CD4-positive, alpha-beta memory T cell (primary cell): ENCODE measurements around the gene PPP1R10. TPM values are rescaled to one million over a fixed set of nuclear protein-coding genes. Genes with fewer than 3 reads are reported as not detected.

Experiments
- CTCF ChIA-PET: fragments of 350-600 bp; sonication (Branson Sonifier 250); formaldehyde crosslinking; loops from one replicate; lab custom pipeline; 2021; ENCODE audit warnings: inconsistent platforms; ENCODE audit not compliant: partially characterized antibody; lab: Charles Lee
- POLR2A ChIA-PET: fragments of 350-600 bp; sonication (Branson Sonifier 250); formaldehyde crosslinking; loops from one replicate; lab custom pipeline; 2021; ENCODE audit not compliant: partially characterized antibody; lab: Charles Lee
- DNase-seq, 5 donors: peaks; one replicate each; pipeline versions ENCODE4 v3.0.0 to v3.0.0-alpha.2; 2020 to 2022; ENCODE audit warnings: mixed read lengths in 1 of 5
- H3K27ac ChIP-seq: one replicate; pipeline ENCODE4 v1.7.0; 2013; ENCODE audit warnings: low read depth, low read length
- H3K27me3 ChIP-seq: 2 replicates; pipeline ENCODE4 v1.7.0; 2013; ENCODE audit warnings: mild to moderate bottlenecking, low read length, moderate library complexity; ENCODE audit not compliant: insufficient read depth
- H3K36me3 ChIP-seq: 2 replicates; pipeline ENCODE4 v1.7.0; 2013; ENCODE audit warnings: mild to moderate bottlenecking, low read length, moderate library complexity; ENCODE audit not compliant: insufficient read depth
- H3K4me1 ChIP-seq: 2 replicates; pipeline ENCODE4 v1.7.0; 2013; ENCODE audit warnings: mild to moderate bottlenecking, low read length, moderate library complexity; ENCODE audit not compliant: insufficient read depth
- H3K4me3 ChIP-seq, 2 donors: one replicate each; pipeline ENCODE4 v1.7.0; 2013; ENCODE audit warnings: low read length in 2 of 2, mild to moderate bottlenecking in 1 of 2
- H3K9me3 ChIP-seq, 2 donors: one replicate each; pipeline ENCODE4 v1.7.0; 2013; ENCODE audit warnings: low read length in 2 of 2, control low read depth in 1 of 2; ENCODE audit not compliant: control insufficient read depth in 1 of 2
- H3K27ac Mint-ChIP-seq, 7 donors: one replicate each; pipeline ENCODE4 v1.8.0; 2020 to 2021; ENCODE audit warnings: mixed read lengths in 7 of 7, mild to moderate bottlenecking in 6 of 7, inconsistent platforms in 3 of 7, moderate library complexity in 3 of 7
- H3K27me3 Mint-ChIP-seq, 2 donors: one replicate each; pipeline ENCODE4 v1.8.0; 2020 to 2021; ENCODE audit warnings: mixed read lengths in 2 of 2
- H3K36me3 Mint-ChIP-seq, 2 donors: one replicate each; pipeline ENCODE4 v1.8.0; 2020 to 2021; ENCODE audit warnings: mixed read lengths in 2 of 2, inconsistent platforms in 1 of 2, mild to moderate bottlenecking in 1 of 2
- H3K4me1 Mint-ChIP-seq, 4 donors: one replicate each; pipeline ENCODE4 v1.8.0; 2020 to 2021; ENCODE audit warnings: mixed read lengths in 4 of 4, mild to moderate bottlenecking in 1 of 4
- H3K4me3 Mint-ChIP-seq, 8 donors: one replicate each; pipeline ENCODE4 v1.8.0; 2020 to 2021; ENCODE audit warnings: mixed read lengths in 8 of 8, mild to moderate bottlenecking in 7 of 8, moderate library complexity in 6 of 8, inconsistent platforms in 3 of 8
- H3K9me3 Mint-ChIP-seq, 8 donors: one replicate each; pipeline ENCODE4 v1.8.0; 2020 to 2021; ENCODE audit warnings: mixed read lengths in 8 of 8, mild to moderate bottlenecking in 5 of 8, inconsistent platforms in 3 of 8, moderate library complexity in 1 of 8
- intact Hi-C: fragments of 100-400 bp; cut with micrococcal nuclease; formaldehyde crosslinking; loops from one replicate; pipeline ENCODE4 v1.15.1; 2023
- polyA plus RNA-seq, 2 donors: library from polyadenylated mRNA; unstranded; fragments of 300-500 nt; fragmentation: Illumina TruSeq; gene quantifications; one replicate each; pipeline ENCODE4 v1.2.3, GENCODE V29; 2021
- total RNA-seq, 2 experiments: library from RNA; stranded (reverse); gene quantifications; one replicate each; pipeline ENCODE4 v1.2.3, GENCODE V29; 2021

PPP1R10 gene
- total and polyA plus RNA-seq, 4 experiments from 2014 or later: 8.5 to 231 (median 127) TPM

GRCh38 chr6:30612687-30613248, 4.3 kb downstream of the PPP1R10 start:
- Mint-ChIP-seq H3K27me3 (peaks cover 0 to 1% of the 10 kb centered on the region in 2 donors), H3K9me3 (peaks cover 0 to 19% (median 2%) of the 10 kb centered on the region in 8 donors), H3K4me3 (peak overlapping the region in 3 of 8 donors; percentile 6 to 100 (median 8)), H3K36me3 (peaks cover 40 to 57% of the 10 kb centered on the region in 2 donors), H3K4me1 (peaks cover 44 to 82% (median 55%) of the 10 kb centered on the region in 4 donors), H3K27ac (peak overlapping the region; percentile 69 to 100 (median 86))
- CTCF ChIA-PET: interaction anchor here (0.6 to 4.8 kb wide), 17 partner anchors 8 to 1005 kb away, joined by 3 to 34 read pairs (median 4); partner anchors contain the start of genes DHX16 and MDC1
- POLR2A ChIA-PET: interaction anchor here (0.6 to 5.0 kb wide), 35 partner anchors 8 to 162 kb away, joined by 3 to 132 read pairs (median 5); partner anchors contain the start of genes ABCF1, ATAT1, C6orf136 and DHX16
- no peak for DNase-seq
- Histone ChIP-seq H3K9me3 (no peaks in the 10 kb centered on the region), H3K4me1 (peaks cover 63% of the 10 kb centered on the region), H3K27ac (peak overlapping the region; percentile 94), H3K36me3 (peaks cover 31% of the 10 kb centered on the region), H3K27me3 (no peaks in the 10 kb centered on the region), H3K4me3 (no peak overlapping the region)
- intact Hi-C loops: no loop called here

- no peak for DNase-seq
- Histone ChIP-seq H3K27me3 (no peaks in the 10 kb centered on the region), H3K36me3 (peaks cover 37% of the 10 kb centered on the region), H3K27ac (peak overlapping the region; percentile 32), H3K9me3 (no peaks in the 10 kb centered on the region), H3K4me1 (peaks cover 67% of the 10 kb centered on the region), H3K4me3 (no peak overlapping the region)
- Mint-ChIP-seq H3K27ac (peak overlapping the region; percentile 77 to 100 (median 85)), H3K27me3 (peaks cover 0 to 1% of the 10 kb centered on the region in 2 donors), H3K36me3 (peaks cover 45 to 58% of the 10 kb centered on the region in 2 donors), H3K4me1 (peaks cover 47 to 82% (median 59%) of the 10 kb centered on the region in 4 donors), H3K9me3 (peaks cover 0 to 16% (median 1%) of the 10 kb centered on the region in 8 donors), H3K4me3 (peak overlapping the region in 2 of 8 donors; percentile 2 to 17)
- POLR2A ChIA-PET: interaction anchor here (0.6 to 5.0 kb wide), 21 partner anchors 14 to 161 kb away, joined by 3 to 132 read pairs (median 8); partner anchors contain the start of genes ABCF1, ATAT1, C6orf136 and DHX16
- intact Hi-C loops: no loop called here
- CTCF ChIA-PET: interaction anchor here (0.8 to 4.8 kb wide), 9 partner anchors 7 to 210 kb away, joined by 3 to 34 read pairs (median 22); no protein-coding TSS in a partner anchor
These were observed 4.8 kb downstream of the PPP1R10 start for GRCh38 chr6:30612213-30612612.

GRCh38 chr6:30611856-30612194, 5.2 kb downstream of the PPP1R10 start:
- Histone ChIP-seq H3K27me3 (no peaks in the 10 kb centered on the region), H3K36me3 (peaks cover 39% of the 10 kb centered on the region), H3K27ac (peak overlapping the region; percentile 32), H3K4me1 (peaks cover 70% of the 10 kb centered on the region), H3K9me3 (no peaks in the 10 kb centered on the region), H3K4me3 (no peak overlapping the region)
- intact Hi-C loops: no loop called here
- POLR2A ChIA-PET: interaction anchor here (0.9 to 5.0 kb wide), 14 partner anchors 14 to 148 kb away, joined by 3 to 132 read pairs (median 35); partner anchors contain the start of genes ATAT1, GNL1, MDC1 and PPP1R18
- H3K27ac Mint-ChIP-seq: peak overlapping the region; percentile 77 to 100 (median 85)
- H3K4me1 Mint-ChIP-seq: peaks cover 47 to 78% (median 59%) of the 10 kb centered on the region in 4 donors
- H3K36me3 Mint-ChIP-seq: peaks cover 42 to 57% of the 10 kb centered on the region in 2 donors
- peak overlapping the region in 4 of 8 donors; percentile 2 to 33 (median 20) for H3K4me3 Mint-ChIP-seq
- peaks cover 0 to 12% (median 0%) of the 10 kb centered on the region in 8 donors for H3K9me3 Mint-ChIP-seq
- H3K27me3 Mint-ChIP-seq: no peaks in the 10 kb centered on the region
- CTCF ChIA-PET: interaction anchor here (0.8 to 4.8 kb wide), 6 partner anchors 14 to 130 kb away, joined by 3 to 34 read pairs (median 28); no protein-coding TSS in a partner anchor
- DNase-seq: no peak

GRCh38 chr6:30611150-30611855, 5.7 kb downstream of the PPP1R10 start:
- Histone ChIP-seq H3K36me3 (peaks cover 39% of the 10 kb centered on the region), H3K4me1 (peaks cover 70% of the 10 kb centered on the region), H3K4me3 (no peak overlapping the region), H3K27ac (peak overlapping the region; percentile 32), H3K27me3 (no peaks in the 10 kb centered on the region), H3K9me3 (no peaks in the 10 kb centered on the region)
- no peak for DNase-seq
- H3K9me3 Mint-ChIP-seq: peaks cover 0 to 6% (median 0%) of the 10 kb centered on the region in 8 donors
- ChIA-PET CTCF (interaction anchor here (0.8 to 4.8 kb wide), 11 partner anchors 13 to 129 kb away, joined by 3 to 33 read pairs (median 9); no protein-coding TSS in a partner anchor), POLR2A (interaction anchor here (0.9 to 5.0 kb wide), 18 partner anchors 12 to 148 kb away, joined by 3 to 102 read pairs (median 6); partner anchors contain the start of genes ABCF1, GNL1, MDC1 and PRR3)
- peak overlapping the region in 2 of 8 donors; percentile 23 to 33 for H3K4me3 Mint-ChIP-seq
- no peaks in the 10 kb centered on the region for H3K27me3 Mint-ChIP-seq
- peak overlapping the region; percentile 77 to 100 (median 85) for H3K27ac Mint-ChIP-seq
- H3K4me1 Mint-ChIP-seq: peaks cover 50 to 78% (median 63%) of the 10 kb centered on the region in 4 donors
- intact Hi-C loops: no loop called here
- peaks cover 42 to 57% of the 10 kb centered on the region in 2 donors for H3K36me3 Mint-ChIP-seq

- intact Hi-C loops: no loop called here
- ChIA-PET POLR2A (interaction anchor here (1.0 to 2.0 kb wide), 11 partner anchors 11 to 147 kb away, joined by 3 to 25 read pairs (median 4); partner anchors contain the start of genes ABCF1 and PRR3), CTCF (interaction anchor here (1.0 to 2.0 kb wide), 9 partner anchors 12 to 200 kb away, joined by 3 to 13 read pairs (median 6); no protein-coding TSS in a partner anchor)
- Mint-ChIP-seq H3K36me3 (peaks cover 39 to 54% of the 10 kb centered on the region in 2 donors), H3K27ac (peak overlapping the region; percentile 70 to 100 (median 86)), H3K4me1 (peaks cover 52 to 77% (median 66%) of the 10 kb centered on the region in 4 donors), H3K27me3 (no peaks in the 10 kb centered on the region), H3K4me3 (peak overlapping the region in 1 of 8 donors; percentile 15), H3K9me3 (peaks cover 0 to 3% (median 0%) of the 10 kb centered on the region in 8 donors)
- peak overlapping the region; percentile 32 for H3K27ac ChIP-seq
- H3K9me3 ChIP-seq: no peaks in the 10 kb centered on the region
- DNase-seq: no peak
- H3K4me3 ChIP-seq: no peak overlapping the region
- H3K4me1 ChIP-seq: peaks cover 70% of the 10 kb centered on the region
- H3K36me3 ChIP-seq: peaks cover 43% of the 10 kb centered on the region
- no peaks in the 10 kb centered on the region for H3K27me3 ChIP-seq
These were observed 7.0 kb downstream of the PPP1R10 start for GRCh38 chr6:30610065-30610464.

GRCh38 chr6:30603961-30604360, 13.1 kb downstream of the PPP1R10 start:
- Histone ChIP-seq H3K4me1 (peaks cover 14% of the 10 kb centered on the region), H3K27ac (no peak overlapping the region), H3K27me3 (no peaks in the 10 kb centered on the region), H3K36me3 (peaks cover 83% of the 10 kb centered on the region), H3K9me3 (no peaks in the 10 kb centered on the region), H3K4me3 (no peak overlapping the region)
- H3K27ac Mint-ChIP-seq: peak overlapping the region in 6 of 7 donors; percentile 6 to 64 (median 52)
- no peak for DNase-seq
- intact Hi-C loops: no loop called here
- H3K27me3 Mint-ChIP-seq: no peaks in the 10 kb centered on the region
- ChIA-PET CTCF (interaction anchor here (0.7 kb wide), 1 partner anchor 59 kb away, joined by 3 read pairs; no protein-coding TSS in a partner anchor), POLR2A (interaction anchor here (1.8 to 4.7 kb wide), 2 partner anchors 11 to 61 kb away, joined by 5 to 59 read pairs; no protein-coding TSS in a partner anchor)
- no peaks in the 10 kb centered on the region for H3K9me3 Mint-ChIP-seq
- H3K4me3 Mint-ChIP-seq: no peak overlapping the region
- H3K36me3 Mint-ChIP-seq: peaks cover 54 to 78% of the 10 kb centered on the region in 2 donors
- H3K4me1 Mint-ChIP-seq: peaks cover 8 to 37% (median 27%) of the 10 kb centered on the region in 4 donors
